ENCODE data around the gene GRB2.

DNA sequence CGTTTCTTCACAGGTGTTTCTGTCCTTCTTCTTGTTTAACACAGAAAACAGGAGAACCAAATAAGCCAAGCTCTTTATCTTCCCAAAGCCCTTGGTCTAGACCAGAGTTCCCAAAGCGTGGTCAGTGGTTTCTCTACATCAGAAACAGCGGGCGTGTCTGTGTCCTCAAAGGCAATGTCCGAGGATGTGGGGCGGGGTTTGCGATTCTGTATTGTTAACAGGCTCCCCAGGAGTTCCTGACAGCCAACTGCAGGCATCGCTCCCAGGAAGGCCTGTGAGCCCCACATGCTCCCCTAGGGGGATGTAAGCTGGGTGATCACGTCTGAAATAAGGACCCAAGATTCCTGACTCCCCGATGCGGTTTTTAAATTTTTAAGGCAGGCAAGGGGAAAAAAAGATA lies 87.8 kb downstream of the GRB2 start:
- TF ChIP-seq, protein P1, sequence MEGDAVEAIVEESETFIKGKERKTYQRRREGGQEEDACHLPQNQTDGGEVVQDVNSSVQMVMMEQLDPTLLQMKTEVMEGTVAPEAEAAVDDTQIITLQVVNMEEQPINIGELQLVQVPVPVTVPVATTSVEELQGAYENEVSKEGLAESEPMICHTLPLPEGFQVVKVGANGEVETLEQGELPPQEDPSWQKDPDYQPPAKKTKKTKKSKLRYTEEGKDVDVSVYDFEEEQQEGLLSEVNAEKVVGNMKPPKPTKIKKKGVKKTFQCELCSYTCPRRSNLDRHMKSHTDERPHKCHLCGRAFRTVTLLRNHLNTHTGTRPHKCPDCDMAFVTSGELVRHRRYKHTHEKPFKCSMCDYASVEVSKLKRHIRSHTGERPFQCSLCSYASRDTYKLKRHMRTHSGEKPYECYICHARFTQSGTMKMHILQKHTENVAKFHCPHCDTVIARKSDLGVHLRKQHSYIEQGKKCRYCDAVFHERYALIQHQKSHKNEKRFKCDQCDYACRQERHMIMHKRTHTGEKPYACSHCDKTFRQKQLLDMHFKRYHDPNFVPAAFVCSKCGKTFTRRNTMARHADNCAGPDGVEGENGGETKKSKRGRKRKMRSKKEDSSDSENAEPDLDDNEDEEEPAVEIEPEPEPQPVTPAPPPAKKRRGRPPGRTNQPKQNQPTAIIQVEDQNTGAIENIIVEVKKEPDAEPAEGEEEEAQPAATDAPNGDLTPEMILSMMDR (conservative IDR thresholded peaks at IDR 0.05; ENCODE audit: low read depth, low read length), result no peak
- TF ChIP-seq EZH2 (IDR thresholded peaks at IDR 0.05; ENCODE audit: borderline replicate concordance, low read depth, low read length, poor library complexity, severe bottlenecking), result no peak

Measured in A673 (cell line).